Astrocyte (in vitro differentiated cells and primary cell): ENCODE measurements around the gene SIPA1. TPM values are rescaled to one million over a fixed set of nuclear protein-coding genes. Genes with fewer than 3 reads are reported as not detected.
"Not testable (repeated sequence)": the region's sequence is repeated elsewhere in the genome, so short reads cannot be mapped to it uniquely, and the experiment has no call there.

Experiments used
- DNase-seq: peaks from one replicate; pipeline ENCODE4 v3.0.0-alpha.2; 2010; ENCODE audit warnings: low read depth
- FAIRE-seq: peaks from 2 replicates; lab custom pipeline; 2011; peaks lifted over from hg19 to GRCh38; lab: Jason Lieb, UNC
- H2AFZ ChIP-seq: 2 replicates; pipeline ENCODE4 v1.6.0; 2012; ENCODE audit warnings: low read depth, low read length, inconsistent platforms
- H3K27ac ChIP-seq: 2 replicates; pipeline ENCODE4 v1.5.1; 2011; ENCODE audit warnings: low read depth, low read length, inconsistent platforms
- H3K27me3 ChIP-seq: 2 replicates; pipeline ENCODE4 v1.6.0; 2011; ENCODE audit warnings: low read length, inconsistent platforms; ENCODE audit not compliant: insufficient read depth
- H3K36me3 ChIP-seq: 2 replicates; pipeline ENCODE4 v1.5.1; 2011; ENCODE audit warnings: low read length, inconsistent platforms; ENCODE audit not compliant: insufficient read depth
- H3K4me1 ChIP-seq: 2 replicates; pipeline ENCODE4 v1.5.1; 2011; ENCODE audit warnings: low read length, inconsistent platforms; ENCODE audit not compliant: insufficient read depth
- H3K4me2 ChIP-seq: 2 replicates; pipeline ENCODE4 v1.6.0; 2012; ENCODE audit warnings: low read length, inconsistent platforms
- H3K4me3 ChIP-seq: 2 replicates; pipeline ENCODE4 v1.5.1; 2011; ENCODE audit warnings: low read depth, mild to moderate bottlenecking, low read length, inconsistent platforms; ENCODE audit not compliant: insufficient read depth
- H3K79me2 ChIP-seq: 2 replicates; pipeline ENCODE4 v1.6.0; 2012; ENCODE audit warnings: mild to moderate bottlenecking, low read length, inconsistent platforms; ENCODE audit not compliant: insufficient read depth
- H3K9ac ChIP-seq: 2 replicates; pipeline ENCODE4 v1.6.0; 2012; ENCODE audit warnings: mild to moderate bottlenecking, low read length, inconsistent platforms
- H3K9me3 ChIP-seq: 2 replicates; pipeline ENCODE4 v1.5.1; 2012; ENCODE audit warnings: low read depth, mild to moderate bottlenecking, low read length, inconsistent platforms; ENCODE audit not compliant: insufficient read depth
- H4K20me1 ChIP-seq: 2 replicates; pipeline ENCODE4 v1.6.0; 2012; ENCODE audit warnings: low read length, inconsistent platforms; ENCODE audit not compliant: insufficient read depth
- H3K27ac Mint-ChIP-seq: one replicate; pipeline ENCODE4 v1.8.0; 2021; ENCODE audit warnings: mild to moderate bottlenecking, mixed read lengths; ENCODE audit not compliant: unreplicated experiment
- H3K27me3 Mint-ChIP-seq: one replicate; pipeline ENCODE4 v1.8.0; 2021; ENCODE audit warnings: low read depth, mixed read lengths; ENCODE audit not compliant: unreplicated experiment
- H3K36me3 Mint-ChIP-seq: one replicate; pipeline ENCODE4 v1.8.0; 2021; ENCODE audit warnings: low read depth, mixed read lengths; ENCODE audit not compliant: unreplicated experiment
- H3K4me1 Mint-ChIP-seq: one replicate; pipeline ENCODE4 v1.8.0; 2021; ENCODE audit warnings: low read depth, mixed read lengths; ENCODE audit not compliant: unreplicated experiment
- H3K4me3 Mint-ChIP-seq: one replicate; pipeline ENCODE4 v1.8.0; 2021; ENCODE audit warnings: mild to moderate bottlenecking, moderate library complexity, mixed read lengths; ENCODE audit not compliant: unreplicated experiment
- H3K9me3 Mint-ChIP-seq: one replicate; pipeline ENCODE4 v1.8.0; 2021; ENCODE audit warnings: mild to moderate bottlenecking, mixed read lengths; ENCODE audit not compliant: unreplicated experiment
- EZH2 ChIP-seq: IDR thresholded peaks from 2 replicates; pipeline ENCODE4 v1.6.1; 2012; ENCODE audit warnings: mild to moderate bottlenecking, low read length, inconsistent platforms; ENCODE audit not compliant: insufficient read depth
- total RNA-seq: library from RNA; stranded (reverse); gene quantifications from 2 replicates; pipeline ENCODE4 v1.2.1, GENCODE V29; 2021
- TF ChIP-seq, protein P1 (sequence below): IDR thresholded peaks from 2 replicates; pipeline ENCODE4 v1.5.1; 2011; ENCODE audit warnings: low read depth, mild to moderate bottlenecking, inconsistent platforms, low read length, moderate library complexity; ENCODE audit not compliant: insufficient read depth

Gene SIPA1
- total RNA-seq, 1 donor from 2014 or later = 26.7 TPM

DNA sequence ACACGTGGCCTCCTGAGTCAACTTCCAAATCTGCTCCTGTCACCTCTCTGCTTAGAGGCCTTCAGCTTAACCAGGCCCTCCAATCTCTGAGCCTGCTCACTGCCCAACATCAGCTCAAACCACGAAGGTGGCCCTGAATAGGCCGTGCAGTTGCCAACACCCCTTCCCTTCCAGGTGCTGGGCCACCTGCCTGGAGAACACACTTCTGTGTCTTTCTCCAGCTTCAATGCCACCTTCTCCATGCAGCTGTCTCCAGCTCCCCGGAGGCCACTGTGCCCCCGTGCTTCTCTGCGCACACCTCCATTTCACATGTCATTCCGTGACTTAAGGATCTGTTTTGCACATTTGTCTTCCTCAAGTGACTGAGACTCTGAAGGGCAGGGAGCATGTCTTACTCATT is 19.5 kb downstream of the SIPA1 start:
- Histone ChIP-seq H3K36me3 (peaks cover 46% of the 10 kb centered on the region), H3K9me3 (no peaks in the 10 kb centered on the region), H3K27me3 (no peaks in the 10 kb centered on the region), H3K27ac (no peak overlapping the region), H3K4me3 (no peak overlapping the region), H4K20me1 (peaks cover 43% of the 10 kb centered on the region), H3K79me2 (peaks cover 49% of the 10 kb centered on the region), H3K4me2 (no peak overlapping the region), H3K4me1 (peaks cover 21% of the 10 kb centered on the region), H3K9ac (no peak overlapping the region), H2AFZ (no peak overlapping the region)
- Mint-ChIP-seq H3K36me3 (peaks cover 36% of the 10 kb centered on the region), H3K4me3 (no peak overlapping the region), H3K4me1 (peaks cover 17% of the 10 kb centered on the region), H3K9me3 (no peaks in the 10 kb centered on the region), H3K27me3 (no peaks in the 10 kb centered on the region), H3K27ac (no peak overlapping the region)
- no peak for DNase-seq
- FAIRE-seq = no peak
- TF ChIP-seq EZH2 = no peak
- TF ChIP-seq, protein P1, sequence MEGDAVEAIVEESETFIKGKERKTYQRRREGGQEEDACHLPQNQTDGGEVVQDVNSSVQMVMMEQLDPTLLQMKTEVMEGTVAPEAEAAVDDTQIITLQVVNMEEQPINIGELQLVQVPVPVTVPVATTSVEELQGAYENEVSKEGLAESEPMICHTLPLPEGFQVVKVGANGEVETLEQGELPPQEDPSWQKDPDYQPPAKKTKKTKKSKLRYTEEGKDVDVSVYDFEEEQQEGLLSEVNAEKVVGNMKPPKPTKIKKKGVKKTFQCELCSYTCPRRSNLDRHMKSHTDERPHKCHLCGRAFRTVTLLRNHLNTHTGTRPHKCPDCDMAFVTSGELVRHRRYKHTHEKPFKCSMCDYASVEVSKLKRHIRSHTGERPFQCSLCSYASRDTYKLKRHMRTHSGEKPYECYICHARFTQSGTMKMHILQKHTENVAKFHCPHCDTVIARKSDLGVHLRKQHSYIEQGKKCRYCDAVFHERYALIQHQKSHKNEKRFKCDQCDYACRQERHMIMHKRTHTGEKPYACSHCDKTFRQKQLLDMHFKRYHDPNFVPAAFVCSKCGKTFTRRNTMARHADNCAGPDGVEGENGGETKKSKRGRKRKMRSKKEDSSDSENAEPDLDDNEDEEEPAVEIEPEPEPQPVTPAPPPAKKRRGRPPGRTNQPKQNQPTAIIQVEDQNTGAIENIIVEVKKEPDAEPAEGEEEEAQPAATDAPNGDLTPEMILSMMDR = no peak

DNA sequence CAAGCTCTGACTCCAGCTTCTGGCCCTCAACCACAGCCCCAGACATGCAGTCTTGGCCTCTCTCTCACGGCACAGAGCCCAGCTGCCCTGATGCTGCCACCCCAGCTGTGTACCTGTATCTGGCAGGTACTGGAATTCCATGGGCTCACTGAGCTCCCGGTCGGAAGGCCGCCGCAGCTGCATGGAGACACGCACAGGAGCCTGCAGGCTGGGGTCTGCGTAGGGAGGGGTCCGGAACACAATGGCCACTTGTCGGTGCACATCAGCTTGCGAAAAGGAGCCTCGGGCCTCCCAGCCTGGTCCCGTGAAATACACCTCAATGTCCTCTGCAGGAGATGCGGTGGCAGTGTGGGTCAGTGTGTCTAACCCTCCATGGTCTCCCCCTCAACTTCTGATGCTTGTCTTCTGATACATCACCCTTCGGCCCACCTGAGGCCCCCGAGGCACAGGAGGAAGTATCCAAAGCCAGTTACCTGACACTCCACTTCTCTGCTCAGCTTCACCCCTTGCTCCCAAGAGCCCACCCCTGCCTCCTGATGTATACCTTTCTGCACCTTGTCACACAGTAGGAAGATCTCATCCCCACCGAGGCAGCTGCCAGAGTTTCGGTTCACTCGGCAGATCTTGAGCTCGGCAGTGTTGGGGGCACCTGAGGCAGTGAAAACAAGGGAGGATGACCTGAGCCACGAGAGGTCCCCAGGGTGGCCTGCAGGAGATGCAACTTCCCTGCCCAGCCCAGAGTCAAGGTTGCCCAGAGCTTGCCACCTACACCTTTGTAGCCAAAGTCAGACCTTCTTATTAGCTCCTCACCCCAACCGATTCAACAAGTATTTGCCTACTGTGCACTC is 20.5 kb downstream of the SIPA1 start:
- Histone ChIP-seq H3K27me3 (no peaks in the 10 kb centered on the region), H3K4me2 (no peak overlapping the region), H3K79me2 (peaks cover 51% of the 10 kb centered on the region), H2AFZ (no peak overlapping the region), H3K4me1 (peaks cover 14% of the 10 kb centered on the region), H4K20me1 (peaks cover 43% of the 10 kb centered on the region), H3K4me3 (no peak overlapping the region), H3K9ac (no peak overlapping the region), H3K9me3 (no peaks in the 10 kb centered on the region), H3K27ac (no peak overlapping the region), H3K36me3 (peaks cover 46% of the 10 kb centered on the region)
- no peaks in the 10 kb centered on the region for H3K9me3 Mint-ChIP-seq
- peaks cover 35% of the 10 kb centered on the region for H3K36me3 Mint-ChIP-seq
- H3K4me3 Mint-ChIP-seq = no peak overlapping the region
- DNase-seq = no peak
- H3K4me1 Mint-ChIP-seq = peaks cover 9% of the 10 kb centered on the region
- no peak for FAIRE-seq
- no peaks in the 10 kb centered on the region for H3K27me3 Mint-ChIP-seq
- TF ChIP-seq EZH2 = no peak
- TF ChIP-seq, protein P1 = no peak
- H3K27ac Mint-ChIP-seq = no peak overlapping the region

DNA sequence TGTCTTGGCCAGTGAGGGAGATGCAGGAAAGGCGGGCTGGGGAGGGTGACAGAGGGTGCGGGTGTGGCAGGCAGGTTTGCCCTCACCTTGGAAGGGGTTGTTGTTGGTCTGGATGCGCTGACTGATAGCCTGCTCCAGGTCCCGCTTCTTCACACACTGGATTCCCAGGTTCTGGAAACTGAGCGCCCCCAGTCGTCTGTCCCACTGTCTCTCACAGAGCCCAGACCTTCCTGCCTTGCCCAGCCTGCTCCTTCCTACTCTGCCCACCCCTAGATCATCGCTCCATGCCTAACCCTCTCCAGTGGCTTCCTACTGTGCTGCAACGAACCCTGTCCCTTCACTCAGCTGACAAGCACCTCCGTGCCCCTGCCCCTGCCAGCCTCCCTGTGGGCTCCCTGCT is 22.1 kb downstream of the SIPA1 start:
- peaks cover 51% of the 10 kb centered on the region for H3K79me2 ChIP-seq
- H3K9ac ChIP-seq = no peak overlapping the region
- no peak overlapping the region for H3K4me3 ChIP-seq
- peaks cover 43% of the 10 kb centered on the region for H4K20me1 ChIP-seq
- peaks cover 8% of the 10 kb centered on the region for H3K4me1 Mint-ChIP-seq
- H3K27me3 Mint-ChIP-seq = no peaks in the 10 kb centered on the region
- FAIRE-seq (no peak), DNase-seq (no peak)
- TF ChIP-seq, protein P1 = no peak
- no peak for TF ChIP-seq EZH2
- H3K27ac Mint-ChIP-seq = no peak overlapping the region
- H3K36me3 ChIP-seq = peaks cover 45% of the 10 kb centered on the region
- no peak overlapping the region for H3K27ac ChIP-seq
- no peaks in the 10 kb centered on the region for H3K27me3 ChIP-seq
- no peaks in the 10 kb centered on the region for H3K9me3 Mint-ChIP-seq
- no peak overlapping the region for H2AFZ ChIP-seq
- H3K36me3 Mint-ChIP-seq = peaks cover 32% of the 10 kb centered on the region
- H3K9me3 ChIP-seq = no peaks in the 10 kb centered on the region
- peaks cover 17% of the 10 kb centered on the region for H3K4me1 ChIP-seq
- H3K4me3 Mint-ChIP-seq = no peak overlapping the region
- no peak overlapping the region for H3K4me2 ChIP-seq

DNA sequence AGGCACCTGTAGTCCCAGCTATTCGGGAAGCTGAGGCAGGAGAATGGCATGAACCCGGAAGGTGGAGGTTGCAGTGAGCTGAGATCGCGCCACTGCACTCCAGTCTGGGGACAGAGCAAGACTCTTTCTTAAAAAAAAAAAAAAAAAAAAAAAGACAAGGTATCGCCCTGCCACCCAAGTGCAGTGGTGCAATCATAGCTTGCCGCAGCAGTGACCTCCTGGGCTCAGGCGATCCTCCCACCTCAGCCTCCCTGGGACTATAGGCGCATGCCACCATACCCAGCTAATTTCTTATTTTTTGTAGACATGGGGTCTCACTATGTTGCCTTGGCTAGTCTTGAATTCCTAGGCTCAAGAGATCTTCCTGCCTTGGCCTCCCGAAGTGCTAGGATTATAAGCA is 23.0 kb downstream of the SIPA1 start:
- not testable (repeated sequence) for H3K27ac ChIP-seq, DNase-seq, H3K9me3 ChIP-seq, H3K27me3 ChIP-seq, H3K4me3 ChIP-seq, H2AFZ ChIP-seq, H3K9me3 Mint-ChIP-seq, H3K27me3 Mint-ChIP-seq, FAIRE-seq, H3K4me1 Mint-ChIP-seq
- Histone ChIP-seq H3K36me3 (peaks cover 36% of the 10 kb centered on the region), H3K79me2 (peaks cover 51% of the 10 kb centered on the region), H4K20me1 (peaks cover 43% of the 10 kb centered on the region), H3K4me2 (peak overlapping the region; percentile 91), H3K9ac (peak overlapping the region; percentile 95), H3K4me1 (peaks cover 17% of the 10 kb centered on the region)
- Mint-ChIP-seq H3K27ac (peak overlapping the region; percentile 69), H3K4me3 (peak overlapping the region; percentile 91), H3K36me3 (peaks cover 27% of the 10 kb centered on the region)
